ENCODE measurements around the gene CDS1. TPM values are rescaled to one million over a fixed set of nuclear protein-coding genes. Genes with fewer than 3 reads are reported as not detected.
A peak's percentile ranks its signal among the peaks of the same experiment; 100 is the strongest.
"Not testable (repeated sequence)": the region's sequence is repeated elsewhere in the genome, so short reads cannot be mapped to it uniquely, and the experiment has no call there.

Gene CDS1
- total RNA-seq, 1 experiment from 2014 or later = 8.0 TPM

DNA sequence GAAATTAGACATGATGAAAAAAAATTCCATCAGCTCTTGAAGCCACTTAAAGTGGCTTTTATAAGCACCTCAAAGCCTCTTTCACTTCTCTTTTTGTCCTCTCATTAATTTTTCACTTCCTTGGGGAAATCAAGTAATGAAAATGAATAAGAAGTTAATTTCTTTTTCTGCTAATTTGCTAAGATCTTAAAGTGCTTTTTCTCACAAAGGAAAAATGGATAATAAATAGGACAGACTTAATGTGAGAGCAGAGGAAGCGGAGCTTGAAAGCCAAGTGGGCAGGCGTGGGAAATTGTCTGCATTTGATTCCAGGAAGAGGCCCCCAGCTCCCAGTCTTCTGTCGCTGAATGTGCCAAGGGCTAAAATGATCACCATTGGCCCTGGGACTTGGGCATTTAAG is 28.6 kb downstream of the CDS1 start:
- DNase-seq (ENCODE audit: low read depth) = no peak

DNA sequence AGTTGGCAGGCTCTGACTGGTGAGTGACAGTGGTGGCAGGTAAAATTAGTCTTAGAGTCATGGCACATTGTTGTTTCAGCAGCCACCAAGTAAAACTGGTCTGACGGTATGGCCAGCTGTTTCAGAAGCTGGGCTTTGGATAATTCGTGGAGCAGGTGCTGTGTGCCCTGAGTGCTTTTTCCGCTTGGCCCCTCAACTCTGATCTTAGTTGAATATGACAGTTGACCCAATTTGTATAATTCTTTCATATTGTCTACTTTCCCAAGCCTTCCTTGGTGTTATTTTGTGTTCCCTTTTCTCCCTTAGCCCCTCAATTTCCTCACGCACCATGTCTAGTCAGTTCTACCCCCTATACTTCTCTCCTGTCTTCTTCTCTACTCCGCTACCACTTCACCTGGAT is 32.0 kb downstream of the CDS1 start:
- DNase-seq (ENCODE audit: low read depth) = no peak

DNA sequence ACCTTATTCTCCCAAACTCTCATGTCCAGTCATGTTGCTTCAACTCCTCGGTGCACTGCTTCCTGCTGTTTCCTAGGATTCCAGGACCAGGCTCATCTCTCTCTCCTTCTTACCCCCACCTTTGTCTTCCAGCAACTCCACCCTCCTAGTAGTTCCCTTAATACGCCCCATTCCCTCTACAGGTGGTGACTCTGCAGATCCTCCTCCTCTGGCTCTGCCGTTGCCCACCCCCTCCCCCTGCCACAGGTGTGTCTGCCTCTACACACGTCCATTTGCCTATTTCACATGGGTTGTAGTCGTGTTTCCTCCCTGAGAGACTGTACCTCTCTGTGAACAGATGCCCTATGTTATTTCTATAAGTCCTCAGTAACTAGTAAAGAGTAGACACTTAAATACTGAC is 32.4 kb downstream of the CDS1 start:
- DNase-seq (ENCODE audit: low read depth) = no peak

DNA sequence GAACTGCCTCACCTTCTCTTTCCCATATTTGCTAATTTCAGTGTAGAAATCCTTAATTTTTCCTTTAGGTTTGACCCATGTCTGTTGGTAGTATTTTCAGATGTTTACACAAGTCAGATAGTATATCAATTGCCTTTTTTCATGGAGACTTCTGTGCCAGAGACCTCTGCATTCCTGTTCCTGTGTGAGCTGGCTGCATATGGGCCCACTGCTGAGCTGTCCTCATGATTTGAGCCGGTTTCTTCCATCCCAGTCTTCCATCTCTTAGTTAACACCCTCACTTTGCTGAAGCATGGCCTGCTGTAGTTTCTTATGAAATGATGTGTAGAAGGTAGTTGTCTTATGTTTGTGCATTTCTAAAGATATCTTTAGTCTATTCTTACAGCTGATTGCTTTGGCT is 40.0 kb downstream of the CDS1 start:
- DNase-seq (ENCODE audit: low read depth) = no peak

DNA sequence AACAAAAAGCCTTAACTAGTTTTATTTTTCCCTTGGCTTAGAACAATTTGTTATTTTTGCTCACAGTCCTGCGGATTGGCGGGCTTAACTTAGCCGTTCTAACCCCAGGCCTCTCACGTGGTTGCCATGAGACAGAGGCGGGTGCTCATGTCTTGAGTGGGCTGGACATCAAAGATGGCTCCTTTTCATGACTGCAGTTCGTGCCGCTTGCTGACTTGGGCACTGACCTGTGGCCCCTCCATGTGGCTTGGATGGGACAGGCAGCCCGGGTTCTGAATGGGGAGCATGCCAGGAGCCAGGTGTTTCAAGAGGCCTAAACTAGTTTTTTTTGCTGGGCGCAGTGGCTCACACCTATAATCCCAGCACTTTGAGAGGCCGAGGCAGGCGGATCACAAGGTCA is 40.7 kb downstream of the CDS1 start:
- DNase-seq (ENCODE audit: low read depth) = no peak

DNA sequence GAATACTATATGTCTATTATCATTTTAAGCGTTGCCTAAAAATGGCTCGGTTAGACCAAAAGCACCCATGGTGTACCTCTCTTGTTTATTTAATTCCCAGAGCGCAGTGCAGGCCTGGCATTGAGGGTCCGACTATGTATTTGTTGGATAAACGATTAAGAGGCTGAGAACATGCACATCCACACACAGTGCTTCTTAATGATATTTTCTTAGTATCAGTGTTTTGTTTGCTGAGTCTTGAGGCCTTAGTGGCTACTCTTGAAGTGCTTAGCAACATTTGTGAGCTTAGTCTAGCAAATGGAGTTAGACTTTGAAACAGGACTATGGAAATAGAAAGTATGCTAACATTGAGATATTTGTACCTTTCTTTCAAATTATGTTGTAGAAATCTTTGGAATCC is 43.7 kb downstream of the CDS1 start:
- DNase-seq (ENCODE audit: low read depth) = no peak

DNA sequence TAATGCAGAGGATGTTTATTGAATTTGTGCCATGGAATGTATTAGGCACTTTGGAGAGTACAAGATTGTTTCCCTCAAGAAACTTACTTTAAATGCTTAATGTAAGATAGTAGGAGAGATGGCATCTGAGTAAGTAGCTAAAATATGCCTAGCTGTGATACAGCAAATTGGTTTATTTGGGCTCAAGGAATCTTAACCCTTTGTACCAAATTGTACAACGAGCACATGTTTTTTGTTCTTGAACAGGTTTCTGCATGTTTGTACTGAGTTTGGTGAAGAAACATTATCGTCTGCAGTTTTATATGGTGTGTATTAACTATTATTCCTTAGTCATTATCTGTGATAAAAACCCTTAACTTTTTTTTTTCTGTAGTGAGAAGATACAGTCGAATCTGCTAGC is 48.6 kb downstream of the CDS1 start:
- no peak for DNase-seq (ENCODE audit: low read depth)

DNA sequence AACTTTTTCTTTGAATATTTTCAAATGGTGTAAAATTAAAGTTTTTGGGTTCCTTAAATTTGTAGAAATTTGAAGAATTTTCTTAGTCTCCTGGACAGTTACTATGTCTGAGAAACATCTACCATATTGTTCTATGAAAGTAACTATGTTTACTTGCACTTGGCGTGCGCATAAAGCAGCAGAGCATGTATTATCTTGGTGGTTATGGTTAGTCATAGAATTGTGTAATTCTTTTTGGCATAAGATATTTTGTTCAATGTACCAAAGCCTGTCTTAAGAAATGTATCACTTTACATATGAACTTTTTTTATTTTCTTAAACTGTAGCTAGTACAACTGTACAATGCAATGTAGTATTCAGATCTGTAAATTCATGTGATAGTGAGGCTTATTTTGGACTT is 49.2 kb downstream of the CDS1 start:
- peak; percentile 42 for DNase-seq (ENCODE audit: low read depth)

DNA sequence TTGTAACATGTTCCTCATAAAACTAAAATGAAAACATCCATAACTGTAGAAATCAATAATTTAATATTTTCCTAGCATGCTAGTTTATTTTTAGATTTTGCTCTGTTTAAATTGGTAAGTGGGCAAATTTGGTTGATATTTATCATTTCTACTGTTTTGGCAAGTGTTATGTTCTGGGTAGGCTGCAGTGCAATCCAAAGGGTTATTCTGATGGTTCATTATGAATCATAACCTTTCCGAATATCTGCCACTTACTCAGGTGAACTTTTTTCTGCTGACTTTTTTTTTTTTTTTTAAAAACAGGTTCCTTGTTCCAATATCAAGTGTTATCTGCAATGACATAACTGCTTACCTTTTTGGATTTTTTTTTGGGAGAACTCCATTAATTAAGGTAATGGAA is 52.0 kb downstream of the CDS1 start:
- DNase-seq (ENCODE audit: low read depth) = no peak

DNA sequence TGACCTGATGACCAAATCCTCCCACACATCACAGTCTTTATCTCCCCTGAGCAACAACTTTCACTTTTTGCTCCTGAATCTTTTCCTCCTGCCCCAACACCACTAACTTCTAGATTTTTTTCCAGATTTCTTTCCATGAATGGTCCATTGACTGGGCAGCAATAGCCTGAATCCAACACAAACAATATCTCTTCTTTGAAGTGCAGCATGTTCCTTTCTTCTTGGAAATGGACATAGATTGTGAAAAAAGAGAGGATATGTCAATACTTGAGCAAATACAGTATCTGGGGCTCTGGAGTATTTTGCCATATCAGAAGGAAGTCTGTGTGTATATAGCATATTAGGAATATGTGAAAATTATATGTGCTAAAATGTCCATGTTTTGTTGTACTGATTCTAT is 55.2 kb downstream of the CDS1 start:
- DNase-seq (ENCODE audit: low read depth) = no peak

DNA sequence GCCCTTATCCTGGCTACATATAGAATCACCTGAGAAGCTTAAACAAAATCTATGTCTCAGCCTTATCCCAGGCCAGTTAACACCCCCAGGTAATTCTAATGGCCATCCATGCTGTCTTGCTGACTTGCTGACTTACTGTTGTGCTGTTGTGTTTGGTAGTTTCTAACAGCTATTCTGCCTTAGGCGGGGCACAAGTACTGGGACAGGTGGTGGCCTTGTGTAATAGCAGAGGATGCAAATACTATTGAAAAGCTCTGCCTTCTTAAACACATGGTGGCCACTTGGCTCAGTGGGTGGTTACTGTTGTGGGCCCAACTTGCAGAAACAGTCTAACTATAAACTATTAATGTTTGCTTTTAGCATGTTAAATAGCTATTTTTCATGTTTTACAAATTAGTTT is 56.2 kb downstream of the CDS1 start:
- DNase-seq (ENCODE audit: low read depth) = no peak

DNA sequence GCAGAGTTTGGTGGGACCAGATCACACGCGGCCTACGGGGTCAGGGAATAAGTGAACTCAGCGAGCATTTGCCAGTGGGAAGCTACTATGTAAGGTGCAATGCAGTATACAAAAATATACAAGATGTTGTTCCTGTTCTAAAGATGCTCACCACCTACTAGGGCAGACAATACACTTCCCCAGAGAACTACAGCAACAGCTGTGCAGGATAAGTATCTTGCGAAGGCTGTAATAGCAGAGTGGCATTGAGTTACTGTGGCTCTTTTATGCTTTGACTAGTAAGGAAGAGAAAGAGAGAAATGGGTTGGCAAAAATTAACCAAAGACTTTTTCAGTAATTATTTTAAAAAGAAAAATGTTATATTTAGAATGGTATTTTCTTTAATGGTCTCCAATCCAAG is 61.2 kb downstream of the CDS1 start:
- no peak for DNase-seq (ENCODE audit: low read depth)

DNA sequence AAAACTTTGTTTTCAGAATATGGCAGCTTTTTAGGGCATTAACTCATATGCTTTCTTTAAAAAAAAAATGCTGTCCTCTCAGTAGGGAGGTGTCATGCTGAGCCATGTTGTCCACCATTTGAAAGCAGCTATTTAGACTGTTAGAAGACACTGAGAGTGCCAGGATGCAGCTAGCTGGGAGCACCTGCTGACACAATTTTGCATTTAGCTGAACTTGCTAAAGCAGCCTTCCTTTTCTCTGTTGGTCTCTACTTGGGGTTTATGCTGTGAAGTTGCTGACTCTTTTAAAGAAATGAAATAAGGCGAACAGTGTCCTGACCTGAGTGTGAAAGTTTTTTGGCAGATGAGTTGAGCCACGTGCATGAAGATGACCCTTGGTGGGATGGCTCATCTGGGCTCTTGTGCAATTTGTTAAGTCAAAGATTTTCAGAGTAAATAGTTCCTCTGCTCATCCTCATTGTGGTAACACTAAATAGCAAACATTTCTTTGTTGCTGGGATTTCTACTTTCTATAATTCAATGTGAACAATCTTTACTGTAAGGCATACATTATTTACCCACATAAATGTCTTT is 64.5 kb downstream of the CDS1 start:
- no peak for DNase-seq (ENCODE audit: low read depth)

DNA sequence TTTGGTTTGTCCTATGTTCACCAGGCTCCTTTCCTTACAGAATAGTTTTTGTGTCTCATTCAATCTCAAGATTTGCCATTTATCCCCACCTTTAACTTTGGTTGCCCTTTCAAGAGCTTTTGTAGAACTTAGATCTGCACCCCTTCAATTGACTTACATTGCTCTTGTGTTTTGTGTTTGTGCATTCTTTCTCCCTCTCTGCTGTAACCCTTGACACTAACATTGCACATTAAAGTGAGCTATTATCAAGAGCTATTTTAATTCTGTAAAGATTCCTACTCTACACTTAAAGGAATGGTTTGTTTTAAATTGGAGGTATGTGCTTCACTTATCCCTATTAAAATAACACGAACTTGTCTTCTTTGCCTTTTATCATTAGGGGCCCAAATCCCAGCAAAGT is 65.3 kb downstream of the CDS1 start:
- no peak for DNase-seq (ENCODE audit: low read depth)

DNA sequence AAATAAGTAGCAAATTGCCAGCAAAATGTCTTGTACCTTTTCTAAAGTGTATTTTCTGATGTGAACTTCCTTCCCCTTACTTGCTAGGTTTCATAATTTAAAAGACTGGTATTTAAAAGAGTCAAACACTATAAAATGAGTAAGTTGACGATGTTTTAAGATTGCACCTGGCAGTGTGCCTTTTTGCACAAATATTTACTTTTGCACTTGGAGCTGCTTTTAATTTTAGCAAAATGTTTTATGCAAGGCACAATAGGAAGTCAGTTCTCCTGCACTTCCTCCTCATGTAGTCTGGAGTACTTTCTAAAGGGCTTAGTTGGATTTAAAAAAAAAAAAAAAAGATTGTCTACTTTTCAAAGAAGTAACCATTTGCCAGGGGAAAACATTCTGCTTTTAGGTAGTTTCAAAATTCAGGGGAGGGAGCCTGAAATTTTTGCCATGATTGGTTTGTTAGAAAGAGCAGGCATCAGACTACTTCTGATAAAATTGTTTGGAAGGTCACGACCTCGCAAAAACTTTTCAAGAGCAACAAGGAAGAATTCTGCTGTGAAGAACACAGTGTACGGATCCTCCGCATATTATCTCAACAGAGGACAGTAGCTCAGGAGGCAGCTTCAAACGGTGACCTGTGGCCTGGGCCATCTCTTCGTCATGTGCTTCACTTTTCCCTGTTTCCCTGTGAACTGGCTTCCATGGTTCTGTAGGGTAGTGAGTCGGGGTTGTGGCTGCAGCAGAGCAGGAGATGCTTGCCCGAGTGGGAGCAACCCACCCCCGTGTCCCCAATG is 66.1 kb downstream of the CDS1 start:
- no peak for DNase-seq (ENCODE audit: low read depth)

DNA sequence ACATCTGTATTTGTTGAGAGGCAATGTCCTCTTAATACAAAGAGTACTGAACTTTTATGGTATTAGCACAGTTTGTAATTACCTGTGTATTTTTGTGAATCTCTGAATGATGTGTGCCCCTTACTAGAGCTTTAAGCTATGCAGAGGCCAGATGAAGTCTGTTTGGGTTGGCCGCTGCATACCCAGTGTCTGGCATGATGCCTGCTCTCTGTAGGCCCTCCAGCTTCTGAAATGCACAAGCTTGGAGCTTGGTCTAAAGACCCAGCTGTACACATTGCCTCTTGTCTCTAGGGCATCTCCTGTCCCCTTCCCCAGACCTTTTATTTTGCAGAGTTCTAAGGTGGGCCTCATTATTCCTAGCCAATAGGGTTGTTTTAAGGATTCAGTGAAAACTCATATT is 68.6 kb downstream of the CDS1 start:
- no peak for DNase-seq (ENCODE audit: low read depth)

DNA sequence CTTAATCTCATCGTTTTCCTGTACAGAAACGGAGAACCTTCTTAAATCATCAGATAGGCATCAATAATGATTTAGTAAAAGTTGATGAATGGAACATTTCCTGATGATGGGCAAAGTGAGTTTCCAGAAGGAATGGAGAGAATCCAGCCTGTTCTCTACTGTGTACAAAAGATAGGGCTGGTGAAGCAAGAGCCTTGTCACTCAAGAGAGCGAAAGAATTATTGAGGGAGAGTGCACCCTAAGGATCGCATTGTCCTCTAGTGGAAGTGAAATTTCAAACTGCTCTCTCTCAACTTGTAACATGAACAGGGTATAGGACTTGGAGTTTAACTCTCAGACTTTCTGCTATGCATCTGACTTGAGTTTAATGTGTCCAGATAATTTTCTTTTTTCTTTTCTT is 69.6 kb downstream of the CDS1 start:
- DNase-seq (ENCODE audit: low read depth) = no peak

DNA sequence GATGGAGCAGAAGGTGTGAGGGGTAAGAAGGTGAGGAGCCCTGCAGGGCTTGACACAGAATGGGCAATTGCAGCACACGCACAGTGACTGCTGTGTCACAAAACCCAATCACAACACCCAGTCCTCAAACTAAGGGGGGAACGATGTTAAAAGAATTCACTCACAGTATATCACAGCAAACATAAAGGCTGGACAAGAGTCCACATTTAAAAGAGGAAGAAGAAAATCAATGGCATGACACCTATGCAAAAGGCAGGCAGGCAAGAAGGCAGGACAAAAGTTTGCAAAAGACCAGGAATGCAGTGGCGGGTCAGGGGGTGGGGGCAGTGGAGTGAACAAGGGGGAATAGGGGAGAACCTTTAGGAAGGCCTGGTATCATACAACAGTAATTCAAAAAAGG is 77.7 kb downstream of the CDS1 start:
- no peak for DNase-seq (ENCODE audit: low read depth)

DNA sequence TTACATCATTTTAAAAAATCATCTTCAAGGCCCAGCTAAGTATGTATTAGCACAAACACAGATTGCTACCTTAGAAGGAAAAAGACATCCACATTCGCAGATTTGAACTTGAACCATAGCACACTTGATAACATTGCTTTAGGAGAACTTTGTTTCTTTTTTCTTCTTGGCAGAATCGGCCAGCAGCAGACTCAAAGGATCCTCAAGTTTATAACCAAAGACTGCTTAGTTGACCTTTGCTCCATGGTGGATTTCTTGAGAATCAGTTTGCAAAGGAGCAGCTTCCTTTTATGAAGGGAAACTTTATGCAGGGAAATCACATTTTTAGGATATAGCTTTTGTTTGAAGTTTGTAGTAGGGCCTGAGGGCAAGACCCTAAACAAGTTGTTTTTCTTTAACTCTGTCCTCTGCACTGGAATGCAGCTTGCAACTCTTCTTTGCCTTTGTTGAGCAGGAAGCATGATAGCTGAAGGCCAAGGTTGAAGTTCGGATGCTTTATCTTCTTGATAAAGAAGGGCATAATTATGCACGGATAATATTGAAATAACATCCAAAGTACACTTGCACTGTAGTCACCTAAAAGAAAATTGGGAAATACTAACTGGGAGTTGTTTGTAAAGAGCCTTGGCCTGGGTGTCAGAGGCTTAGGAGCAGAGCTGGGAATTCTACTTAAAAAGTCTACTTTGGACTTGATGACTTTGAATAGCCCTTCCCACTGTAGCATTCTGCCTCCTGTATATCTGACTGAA is 78.4 kb downstream of the CDS1 start:
- no peak for DNase-seq (ENCODE audit: low read depth)

DNA sequence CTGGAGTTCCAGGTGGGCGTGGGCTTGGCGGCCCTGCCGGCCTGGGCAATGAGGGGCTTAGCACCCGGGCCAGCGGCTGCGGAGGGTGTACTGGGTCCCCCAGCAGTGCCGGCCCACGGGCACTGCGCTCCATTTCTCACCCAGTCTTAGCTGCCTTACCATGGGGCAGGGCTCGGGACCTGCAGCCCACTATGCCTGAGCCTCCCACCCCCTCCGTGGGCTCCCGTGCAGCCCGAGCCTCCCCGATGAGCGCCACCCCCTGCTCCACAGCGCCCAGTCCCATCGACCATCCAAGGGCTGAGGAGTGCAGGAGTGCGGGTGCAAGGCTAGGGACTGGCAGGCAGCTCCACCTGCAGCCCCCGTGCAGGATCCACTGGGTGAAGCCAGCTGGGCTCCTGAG is 81.8 kb downstream of the CDS1 start:
- DNase-seq (ENCODE audit: low read depth) = not testable (repeated sequence)

DNA sequence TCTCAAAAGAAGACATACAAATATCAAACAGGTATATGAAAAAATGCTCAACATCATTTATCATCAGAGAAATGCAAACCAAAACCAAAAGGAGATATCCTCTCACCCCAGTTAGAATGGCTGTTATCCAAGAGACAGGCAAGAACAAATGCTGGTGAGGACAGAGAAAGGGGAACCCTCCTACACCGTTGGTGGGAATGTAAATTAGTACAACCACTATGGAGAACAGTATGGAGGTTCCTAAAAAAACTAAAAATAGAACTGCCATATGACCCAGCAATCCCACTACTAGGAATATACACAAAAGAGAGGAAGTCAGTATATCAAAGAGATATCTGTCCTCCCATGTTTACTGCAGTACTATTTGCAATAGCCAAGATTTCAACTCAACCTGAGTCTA is 83.5 kb downstream of the CDS1 start:
- DNase-seq (ENCODE audit: low read depth) = no peak

DNA sequence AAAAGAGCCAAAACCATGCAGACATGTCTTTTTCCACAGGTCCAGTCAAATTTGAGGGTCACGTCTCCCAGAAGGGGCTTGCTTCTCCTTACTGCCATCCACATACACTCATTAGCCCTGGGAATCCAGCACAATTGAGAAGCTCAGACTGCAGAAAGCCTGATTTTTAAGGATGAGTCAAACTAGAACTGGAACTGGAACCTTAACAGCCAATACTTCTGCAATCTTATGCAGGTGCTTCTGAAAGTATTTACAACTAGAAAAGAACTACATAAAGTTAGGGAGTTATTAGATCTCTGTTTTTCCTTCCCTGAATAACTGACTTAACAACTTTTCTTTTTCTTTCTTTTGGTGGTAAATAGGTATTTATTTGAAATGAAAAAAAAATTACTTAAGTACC is 86.3 kb downstream of the CDS1 start:
- DNase-seq (ENCODE audit: low read depth) = no peak

DNA sequence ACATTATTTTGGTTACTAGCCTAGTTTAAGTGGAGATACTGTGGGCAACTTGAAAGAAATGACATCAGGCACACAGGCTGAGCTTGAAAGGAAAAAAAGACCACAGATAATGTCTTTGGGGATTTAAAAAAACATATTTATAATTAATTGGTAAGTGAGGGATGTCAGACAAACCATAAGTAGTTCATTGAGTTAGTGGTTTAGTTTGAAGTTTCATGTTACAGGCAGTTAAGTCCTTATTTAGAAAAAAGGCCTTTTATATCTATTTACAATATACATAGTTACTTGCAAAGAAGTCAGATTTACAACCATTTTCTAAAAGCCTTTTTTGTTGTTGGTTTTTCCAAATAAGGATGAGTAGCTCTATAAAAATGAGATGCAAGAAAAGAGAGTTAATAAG is 89.2 kb downstream of the CDS1 start:
- DNase-seq (ENCODE audit: low read depth) = peak; percentile 17
